GM12891 (cell line): Measurements from ENCODE around the gene LPCAT1.
"Not testable (repeated sequence)": the region's sequence is repeated elsewhere in the genome, so short reads cannot be mapped to it uniquely, and the experiment has no call there.

ENCODE experiments used
- DNase-seq: peaks from one replicate; pipeline ENCODE4 v3.0.0; 2011; ENCODE audit warnings: low spot score; ENCODE audit not compliant: insufficient read length
- FAIRE-seq: peaks from 2 replicates; lab custom pipeline; 2011; peaks lifted over from hg19 to GRCh38; lab: Jason Lieb, UNC
- PAX5 ChIP-seq: IDR thresholded peaks from 2 replicates; pipeline ENCODE4 v1.6.1; 2011; ENCODE audit warnings: low read length, moderate library complexity, mild to moderate bottlenecking; ENCODE audit not compliant: insufficient read depth, severe bottlenecking
- POLR2A ChIP-seq: IDR thresholded peaks from 2 replicates; pipeline ENCODE4 v1.6.1; 2011; ENCODE audit warnings: low read depth, low read length, control low read depth
- POLR2AphosphoS5 ChIP-seq: IDR thresholded peaks from 2 replicates; pipeline ENCODE4 v1.6.1; 2011; ENCODE audit warnings: low read depth, low read length, control low read depth
- POU2F2 ChIP-seq: IDR thresholded peaks from 2 replicates; pipeline ENCODE4 v1.6.1; 2011; ENCODE audit warnings: low read depth, mild to moderate bottlenecking, control low read depth, low read length, moderate library complexity
- SPI1 ChIP-seq: IDR thresholded peaks from 2 replicates; pipeline ENCODE4 v1.6.1; 2011; ENCODE audit warnings: low read depth, low read length, control low read depth
- TAF1 ChIP-seq: IDR thresholded peaks from 2 replicates; pipeline ENCODE4 v1.6.1; 2011; ENCODE audit warnings: low read depth, low read length, control low read depth

LPCAT1 gene

DNA sequence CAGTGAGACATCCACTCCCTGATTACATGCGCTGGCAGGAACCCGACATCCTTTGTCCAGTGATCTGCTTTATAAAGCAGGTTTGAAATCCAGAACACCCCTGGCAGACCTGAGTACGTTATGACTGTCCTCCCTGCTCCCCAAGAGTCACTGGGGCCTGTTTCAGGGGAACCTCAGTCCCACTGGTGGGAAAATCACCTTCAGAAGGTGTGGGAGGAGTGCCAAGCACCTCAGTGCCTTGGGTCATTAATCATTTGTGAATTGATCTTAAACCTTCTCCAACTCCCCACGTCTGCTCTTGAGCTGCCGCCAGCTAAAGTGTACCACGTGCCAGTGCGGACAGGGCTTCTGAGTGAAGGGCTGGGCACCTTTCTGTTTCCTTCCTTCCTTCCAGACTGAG lies 94.7 kb downstream of the LPCAT1 start:
- DNase-seq (no peak), FAIRE-seq (no peak)
- TF ChIP-seq PAX5 (no peak), POLR2A (no peak), POU2F2 (no peak)

DNA sequence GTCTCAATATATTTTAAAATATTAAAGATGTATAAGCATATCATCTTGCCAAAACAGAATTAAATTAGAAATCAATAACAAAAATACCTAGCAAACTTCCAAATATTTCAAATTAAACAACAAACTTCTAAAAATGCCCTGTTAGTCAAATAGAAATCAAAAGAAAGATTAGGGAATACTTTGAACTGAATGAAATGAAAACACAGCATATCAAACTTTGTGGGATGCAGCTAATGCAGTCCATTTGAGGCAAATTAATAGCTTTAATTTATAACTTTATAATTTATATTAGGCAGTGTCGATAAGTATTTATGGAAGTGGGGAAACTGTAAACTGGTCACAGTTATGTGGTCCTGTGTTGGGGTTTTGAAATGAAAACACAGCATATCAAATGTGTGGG lies 95.7 kb downstream of the LPCAT1 start:
- FAIRE-seq (no peak), DNase-seq (no peak)
- TF ChIP-seq PAX5 (no peak), POU2F2 (no peak), POLR2AphosphoS5 (no peak), SPI1 (no peak), POLR2A (no peak), TAF1 (no peak)

DNA sequence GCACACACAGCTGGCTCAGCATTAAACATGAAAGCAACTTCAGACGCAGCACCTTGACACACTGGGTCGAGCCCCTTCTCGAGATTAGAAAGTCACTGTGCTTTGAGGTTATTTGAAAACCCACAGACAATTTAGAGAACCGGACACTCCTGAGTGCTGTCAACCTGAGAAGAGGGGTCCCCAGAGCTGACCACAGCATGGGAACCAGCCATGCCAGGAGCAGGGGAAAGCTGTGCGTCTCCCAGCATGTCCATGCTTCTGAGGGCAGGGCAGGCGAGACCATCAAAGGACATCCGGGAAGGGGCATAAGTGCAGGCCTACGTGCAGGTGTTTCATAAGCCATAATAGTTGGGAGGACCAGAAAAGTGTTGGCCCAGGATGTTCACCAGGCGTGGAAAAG lies 99.0 kb downstream of the LPCAT1 start:
- DNase-seq (no peak), FAIRE-seq (no peak)

DNA sequence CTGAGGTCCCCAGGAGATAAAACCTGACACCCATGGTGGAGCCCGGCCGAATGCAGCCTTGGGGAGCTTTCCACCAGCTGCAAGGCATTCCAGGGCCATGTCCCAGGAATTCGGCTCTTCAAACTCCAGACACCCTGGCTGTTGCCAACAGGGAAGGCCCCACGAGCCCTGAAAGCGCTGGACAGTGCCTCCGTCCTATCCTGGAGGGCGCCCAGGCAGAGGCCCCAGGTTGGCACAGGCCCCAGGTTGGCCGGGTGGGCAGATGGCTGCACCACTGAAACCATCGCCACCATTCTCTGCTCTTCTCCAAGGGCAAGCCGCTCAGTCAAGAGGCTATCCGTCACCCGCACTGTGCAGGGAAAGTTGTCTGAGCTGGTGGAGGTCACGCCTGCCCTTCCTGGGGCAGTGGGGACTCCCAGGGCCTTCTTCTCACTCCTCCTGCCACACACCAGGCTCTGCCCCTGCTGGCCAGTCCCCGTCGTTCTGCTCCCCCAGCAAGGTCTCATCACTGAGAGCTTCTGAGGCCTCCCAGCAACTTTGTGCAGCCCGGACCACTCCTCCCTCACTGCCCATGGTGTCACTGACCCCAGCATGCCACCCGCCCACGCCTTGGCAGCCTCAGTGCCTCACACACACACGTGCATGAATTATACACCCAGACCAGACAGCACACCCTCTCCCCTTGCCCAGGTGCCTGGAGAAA lies 99.7 kb downstream of the LPCAT1 start:
- DNase-seq (no peak), FAIRE-seq (no peak)
- TF ChIP-seq TAF1 (no peak), POLR2A (no peak), SPI1 (no peak), POLR2AphosphoS5 (no peak), POU2F2 (no peak), PAX5 (no peak)

More for the DNA sequence above, 99.0 kb downstream of the LPCAT1 start:
- TF ChIP-seq POLR2A (no peak), POLR2AphosphoS5 (no peak), PAX5 (no peak), TAF1 (no peak), POU2F2 (no peak), SPI1 (no peak)

DNA sequence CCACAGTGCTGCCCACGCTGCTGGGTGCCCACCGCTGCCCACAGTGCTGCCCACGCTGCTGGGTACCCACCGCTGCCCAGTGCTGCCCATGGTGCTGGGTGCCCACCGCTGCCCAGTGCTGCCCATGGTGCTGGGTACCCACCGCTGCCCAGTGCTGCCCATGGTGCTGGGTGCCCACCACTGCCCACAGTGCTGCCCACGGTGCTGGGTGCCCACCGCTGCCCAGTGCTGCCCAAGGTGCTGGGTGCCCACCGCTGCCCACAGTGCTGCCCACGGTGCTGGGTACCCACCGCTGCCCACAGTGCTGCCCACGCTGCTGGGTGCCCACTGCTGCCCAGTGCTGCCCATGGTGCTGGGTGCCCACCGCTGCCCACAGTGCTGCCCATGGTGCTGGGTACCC lies 101.2 kb downstream of the LPCAT1 start:
- not testable (repeated sequence) for DNase-seq, FAIRE-seq

DNA sequence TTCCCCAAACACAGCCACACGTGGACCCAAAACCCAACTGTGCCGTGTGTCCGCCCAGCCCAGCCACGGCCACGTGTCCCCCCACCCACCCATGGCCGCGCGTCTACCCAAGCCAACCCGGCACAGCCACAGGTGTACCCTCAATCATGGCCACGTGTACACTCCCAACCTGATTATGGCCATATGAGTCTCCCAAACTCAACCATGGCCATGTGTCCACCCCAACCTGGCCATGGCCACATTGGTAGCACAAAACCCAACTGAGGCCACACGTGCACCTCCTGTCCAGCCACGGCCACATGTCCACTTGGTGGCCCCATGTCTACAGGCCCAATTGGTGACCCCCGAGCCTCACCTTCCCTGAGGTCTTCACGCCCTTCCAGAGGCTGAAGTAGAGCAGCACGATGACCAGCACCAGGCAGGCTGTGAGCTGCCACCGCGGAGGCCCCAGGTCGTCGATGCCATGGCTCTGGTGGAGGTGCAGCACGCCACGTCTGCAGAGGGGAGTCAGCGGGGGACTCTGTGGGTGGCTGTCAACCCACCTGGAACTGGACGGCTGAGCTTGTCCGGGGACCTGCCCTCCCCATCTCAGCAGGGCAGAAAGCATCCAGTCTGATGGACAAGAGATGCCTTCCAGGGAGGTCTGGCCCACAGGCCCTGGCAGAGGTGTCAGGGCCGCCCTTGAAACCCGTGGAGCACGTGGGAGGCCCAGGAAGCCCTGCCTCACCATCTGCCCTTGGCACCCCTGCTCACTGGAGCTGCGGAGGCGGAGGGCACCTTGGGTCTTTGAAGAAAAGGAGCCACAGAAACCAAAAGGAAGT lies 102.0 kb downstream of the LPCAT1 start:
- DNase-seq = no peak
- FAIRE-seq = no peak

DNA sequence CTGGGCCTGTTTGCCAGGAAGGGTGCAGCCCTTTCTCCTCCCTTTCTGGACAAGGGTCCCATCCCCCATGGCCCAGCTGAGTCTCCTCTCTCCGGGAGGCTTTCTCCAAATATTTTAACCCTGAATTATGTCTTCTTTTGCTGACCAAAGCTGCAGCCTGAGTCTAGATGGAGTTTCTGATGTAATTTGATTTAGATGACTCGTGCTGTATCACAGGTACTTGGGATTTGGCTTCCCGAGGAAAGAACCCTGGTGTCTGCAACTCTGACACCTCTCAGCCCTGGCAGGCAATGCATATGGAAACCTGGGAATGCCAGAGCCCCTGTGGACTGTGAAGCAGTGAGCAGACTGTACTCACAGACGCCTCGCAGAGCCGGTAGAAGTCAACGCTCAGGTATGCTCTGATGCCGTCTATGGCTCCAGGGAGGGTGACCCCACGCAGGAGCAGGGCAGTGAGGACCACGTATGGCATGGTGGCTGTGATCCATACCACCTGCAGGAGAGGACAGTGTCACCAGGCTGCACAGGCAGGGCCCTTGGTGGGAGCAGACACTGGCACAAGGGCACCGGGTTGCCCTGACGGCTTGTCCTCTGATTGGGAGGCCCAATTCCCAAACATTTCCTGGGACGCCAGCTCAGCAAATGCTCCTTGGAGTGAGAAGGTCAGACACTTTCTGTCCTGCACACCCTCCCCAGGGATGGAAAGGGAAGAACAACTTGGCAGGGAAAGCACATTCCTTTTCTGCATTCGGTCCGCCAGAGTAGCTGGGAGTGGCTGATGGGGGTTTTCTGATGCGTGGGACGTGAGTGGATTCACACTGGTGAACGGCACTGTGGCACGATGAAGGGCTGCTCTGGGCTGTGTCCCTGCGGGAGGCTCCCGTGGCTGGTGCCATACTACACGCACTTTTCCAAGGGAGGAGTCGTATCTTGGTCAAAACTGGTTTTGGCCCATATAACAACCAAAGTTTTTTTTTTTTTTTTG lies 103.3 kb downstream of the LPCAT1 start:
- FAIRE-seq (no peak), DNase-seq (no peak)
- no peak for TF ChIP-seq TAF1
- TF ChIP-seq POLR2AphosphoS5 = no peak
- no peak for TF ChIP-seq SPI1
- TF ChIP-seq POU2F2 = no peak
- TF ChIP-seq POLR2A = no peak
- no peak for TF ChIP-seq PAX5

More for the DNA sequence above, 102.0 kb downstream of the LPCAT1 start:
- no peak for TF ChIP-seq SPI1
- no peak for TF ChIP-seq POLR2A
- no peak for TF ChIP-seq POLR2AphosphoS5
- no peak for TF ChIP-seq TAF1
- no peak for TF ChIP-seq PAX5
- TF ChIP-seq POU2F2 = no peak

DNA sequence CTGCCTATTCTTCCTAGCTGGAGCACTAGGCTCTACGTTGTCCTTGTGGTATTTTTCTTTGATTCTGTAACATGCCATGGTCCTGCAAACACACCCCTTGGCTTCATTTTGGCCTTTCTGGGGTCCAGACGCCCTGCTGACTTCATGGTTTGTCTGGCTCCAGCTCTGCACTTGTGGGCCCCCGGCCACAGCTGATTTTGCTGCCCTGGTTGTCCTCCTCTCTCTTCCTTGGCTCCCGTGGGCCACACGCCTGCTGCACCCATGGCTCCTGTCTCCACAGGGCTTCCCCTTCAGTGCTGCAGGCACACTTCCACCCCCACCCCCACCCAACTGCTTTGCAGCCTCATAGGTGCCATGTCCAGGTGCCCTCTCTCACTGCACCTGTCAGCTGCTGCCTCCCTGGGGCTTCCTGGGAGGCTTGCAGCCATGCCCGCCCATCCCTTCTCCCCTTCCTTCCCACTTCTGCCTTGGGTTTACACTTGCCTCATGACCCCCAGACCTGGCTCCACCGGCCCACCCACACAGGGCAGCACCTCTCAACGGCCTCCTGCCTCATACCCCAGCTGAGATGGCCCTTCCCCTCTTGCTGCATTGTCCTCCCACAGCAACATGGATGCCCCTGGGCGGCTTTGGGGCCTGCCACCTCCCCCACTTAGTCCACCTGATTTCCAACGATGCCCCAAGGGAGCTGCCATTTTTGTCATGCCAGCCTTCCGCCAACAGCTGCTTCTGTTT lies 104.1 kb downstream of the LPCAT1 start:
- DNase-seq (no peak), FAIRE-seq (no peak)
- TF ChIP-seq PAX5 (no peak), POLR2A (no peak)

DNA sequence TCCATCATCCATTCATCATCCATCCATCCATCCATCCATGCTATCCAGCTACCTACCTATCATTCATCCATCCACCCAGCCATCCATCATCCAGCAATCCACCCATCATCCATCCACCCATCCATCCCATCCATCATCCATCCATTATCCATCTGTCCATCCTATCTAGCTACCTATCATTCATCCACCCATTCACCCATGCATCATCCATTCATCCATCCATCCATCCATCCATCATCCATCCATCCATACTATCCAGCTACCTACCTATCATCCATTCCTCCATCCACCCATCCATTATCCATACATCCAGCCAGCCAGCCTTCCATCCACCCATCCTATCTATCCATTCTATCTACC lies 104.9 kb downstream of the LPCAT1 start:
- TF ChIP-seq PAX5 (no peak), POU2F2 (no peak), TAF1 (no peak), POLR2AphosphoS5 (no peak), SPI1 (no peak), POLR2A (no peak)
- DNase-seq = no peak
- no peak for FAIRE-seq
